Kidney tubule cell (primary cell): Measurements from ENCODE around the gene FGD6.
"Not testable (repeated sequence)": the region's sequence is repeated elsewhere in the genome, so short reads cannot be mapped to it uniquely, and the experiment has no call there.

ENCODE experiments used
- DNase-seq: peaks from one replicate; pipeline ENCODE4 v3.0.0-alpha.2; 2018; ENCODE audit warnings: low spot score

Gene FGD6

DNA sequence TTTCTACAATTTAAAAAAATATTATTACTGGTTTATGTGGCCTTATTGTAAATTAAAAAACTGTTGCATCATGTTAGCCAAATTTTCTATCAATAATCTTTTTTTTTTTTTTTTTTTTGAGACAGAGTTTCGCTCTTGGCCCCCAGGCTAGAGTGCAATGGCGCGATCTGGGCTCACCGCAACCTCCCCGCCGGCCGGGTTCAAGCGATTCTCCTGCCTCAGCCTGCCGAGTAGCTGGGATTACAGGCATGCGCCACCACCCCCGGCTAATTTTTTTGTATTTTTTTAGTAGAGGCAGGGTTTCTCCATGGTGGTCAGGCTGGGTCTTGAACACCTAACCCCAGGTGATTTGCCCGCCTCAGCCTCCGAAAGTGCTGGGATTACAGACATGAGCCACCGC, 16.9 kb upstream of the FGD6 start:
- DNase-seq, result not testable (repeated sequence)

DNA sequence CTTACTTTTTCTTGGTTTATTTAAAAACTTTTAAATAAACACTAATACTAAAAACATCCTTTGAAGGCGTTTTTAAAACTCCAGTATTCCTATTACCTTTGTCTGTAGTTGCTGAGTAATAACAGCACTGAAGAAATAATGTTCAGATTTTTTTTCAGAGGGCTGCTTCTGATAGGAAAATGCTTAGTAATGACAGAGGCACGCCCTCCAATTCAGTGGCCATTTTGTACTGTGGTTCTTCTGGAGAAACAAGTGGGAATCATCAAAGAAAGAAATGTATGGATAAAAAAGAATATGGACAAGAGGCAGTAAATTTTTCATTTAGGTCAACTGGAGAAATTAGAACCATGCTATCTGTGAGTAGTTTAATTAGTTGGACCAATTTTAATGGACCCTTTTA, 13.9 kb upstream of the FGD6 start:
- DNase-seq, result no peak

GRCh38 chr12:95230313-95230712, 13.0 kb upstream of the FGD6 start:
- no peak for DNase-seq

DNA sequence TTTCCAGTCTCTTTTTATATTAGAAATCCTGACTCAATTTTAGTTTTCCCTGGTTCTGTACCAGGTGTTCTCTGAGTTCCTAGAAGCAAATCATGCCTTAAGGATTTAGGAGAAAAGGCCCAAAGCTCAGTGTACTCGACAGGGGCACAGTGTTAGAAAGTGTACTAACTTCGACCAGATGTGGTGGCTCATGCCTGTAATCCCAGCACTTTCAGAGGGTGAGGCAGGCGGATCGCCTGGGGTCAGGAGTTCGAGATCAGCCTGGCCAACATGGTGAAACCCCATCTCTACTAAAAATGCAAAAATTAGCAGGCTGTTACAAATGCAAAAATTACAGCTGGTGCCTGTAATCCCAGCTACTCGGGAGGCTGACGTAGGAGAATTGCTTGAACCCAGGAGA, 12.4 kb upstream of the FGD6 start:
- no peak for DNase-seq

- no peak for DNase-seq
Observed at GRCh38 chr12:95228617-95229016, 11.3 kb upstream of the FGD6 start.

DNA sequence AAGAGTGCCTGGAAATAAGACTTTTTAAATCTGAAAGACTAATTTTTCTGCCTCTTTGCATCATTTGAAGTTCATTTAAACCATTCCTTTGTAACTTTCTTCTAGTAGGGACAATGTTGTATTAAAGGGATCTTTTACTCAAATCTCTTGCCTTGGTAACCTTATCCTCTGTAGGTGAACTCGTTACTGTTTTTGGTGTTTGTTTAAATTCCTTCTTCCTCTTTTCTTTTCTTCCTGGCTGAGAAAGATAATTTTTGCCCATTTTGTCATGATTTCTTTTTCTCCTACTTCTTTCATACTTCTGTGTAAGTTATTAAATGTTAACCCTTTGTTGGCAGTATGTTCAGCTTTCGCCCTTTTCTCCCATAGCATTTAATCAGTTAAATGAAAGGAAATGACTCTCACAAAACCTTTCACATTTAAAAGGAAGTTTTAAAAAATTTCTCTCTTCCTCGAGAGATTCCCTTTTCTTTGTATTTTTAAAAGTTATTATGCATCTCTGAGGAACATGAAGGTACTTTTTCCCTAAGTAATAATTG, 10.6 kb upstream of the FGD6 start:
- DNase-seq, result no peak

GRCh38 chr12:95225645-95226212, 8.5 kb upstream of the FGD6 start:
- no peak for DNase-seq

DNA sequence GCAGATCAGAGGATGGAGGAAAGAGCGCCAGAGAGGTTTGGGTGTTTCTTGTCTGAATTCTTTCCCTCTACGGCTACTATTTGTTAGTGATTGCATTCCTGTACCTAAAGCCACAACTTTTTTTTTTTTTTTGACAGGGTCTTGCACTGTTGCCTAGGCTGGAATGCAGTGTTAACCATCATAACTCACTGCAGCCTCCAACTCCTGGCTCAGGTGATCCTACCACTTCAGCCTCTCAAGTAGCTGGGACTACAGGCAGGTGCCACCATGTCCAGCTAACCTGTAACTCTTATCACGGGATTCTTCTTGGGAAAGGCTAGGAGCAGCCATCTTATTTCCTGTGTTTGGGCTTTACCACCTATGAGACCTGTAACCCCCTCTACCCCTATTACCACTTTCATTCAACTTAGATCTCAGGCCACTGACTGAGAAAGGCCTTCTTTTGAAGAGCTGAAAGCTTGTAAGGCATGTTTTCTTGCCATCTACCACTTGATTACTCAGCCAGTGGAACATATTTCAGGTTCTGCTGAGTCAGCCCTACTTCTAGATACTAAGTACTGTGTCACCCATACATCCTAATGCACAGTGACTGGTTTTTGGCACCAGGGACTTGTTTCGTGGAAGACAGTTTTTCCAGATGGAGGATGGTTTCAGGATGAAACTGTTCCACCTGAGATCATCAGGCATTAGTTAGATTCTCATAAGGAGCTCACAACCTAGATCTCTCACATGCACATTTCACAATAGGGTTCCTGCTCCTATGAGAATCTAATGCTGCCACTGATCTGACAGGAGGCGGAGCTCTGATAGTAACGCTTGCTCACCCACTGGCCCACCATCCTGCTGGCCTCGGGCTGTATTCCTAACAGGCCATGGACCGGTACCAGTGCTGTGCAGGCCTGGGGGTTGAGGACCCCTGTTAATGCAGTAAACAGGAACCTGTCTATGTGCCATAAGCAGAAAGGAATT, 7.2 kb upstream of the FGD6 start:
- peak; percentile 50 for DNase-seq

GRCh38 chr12:95220726-95221125, 3.5 kb upstream of the FGD6 start:
- DNase-seq, result no peak

DNA sequence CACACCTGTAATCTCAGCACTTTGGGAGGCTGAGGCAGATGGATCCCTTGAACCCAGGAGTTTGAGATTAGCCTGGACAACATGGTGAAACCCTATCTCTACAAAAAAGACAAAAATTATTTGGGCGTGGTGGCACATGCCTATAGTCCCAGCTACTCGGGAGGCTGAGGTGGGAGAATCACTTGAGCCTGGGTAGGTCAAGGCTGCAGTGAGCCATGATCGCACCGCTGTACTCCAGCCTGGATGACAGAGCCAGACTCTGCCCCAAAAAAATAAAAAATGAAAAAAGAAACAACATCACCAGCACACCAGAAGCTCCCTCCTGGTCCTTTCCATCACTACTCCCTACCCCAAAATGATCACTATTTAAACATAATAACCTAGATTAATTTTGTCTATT, 2.9 kb upstream of the FGD6 start:
- DNase-seq, result no peak

DNA sequence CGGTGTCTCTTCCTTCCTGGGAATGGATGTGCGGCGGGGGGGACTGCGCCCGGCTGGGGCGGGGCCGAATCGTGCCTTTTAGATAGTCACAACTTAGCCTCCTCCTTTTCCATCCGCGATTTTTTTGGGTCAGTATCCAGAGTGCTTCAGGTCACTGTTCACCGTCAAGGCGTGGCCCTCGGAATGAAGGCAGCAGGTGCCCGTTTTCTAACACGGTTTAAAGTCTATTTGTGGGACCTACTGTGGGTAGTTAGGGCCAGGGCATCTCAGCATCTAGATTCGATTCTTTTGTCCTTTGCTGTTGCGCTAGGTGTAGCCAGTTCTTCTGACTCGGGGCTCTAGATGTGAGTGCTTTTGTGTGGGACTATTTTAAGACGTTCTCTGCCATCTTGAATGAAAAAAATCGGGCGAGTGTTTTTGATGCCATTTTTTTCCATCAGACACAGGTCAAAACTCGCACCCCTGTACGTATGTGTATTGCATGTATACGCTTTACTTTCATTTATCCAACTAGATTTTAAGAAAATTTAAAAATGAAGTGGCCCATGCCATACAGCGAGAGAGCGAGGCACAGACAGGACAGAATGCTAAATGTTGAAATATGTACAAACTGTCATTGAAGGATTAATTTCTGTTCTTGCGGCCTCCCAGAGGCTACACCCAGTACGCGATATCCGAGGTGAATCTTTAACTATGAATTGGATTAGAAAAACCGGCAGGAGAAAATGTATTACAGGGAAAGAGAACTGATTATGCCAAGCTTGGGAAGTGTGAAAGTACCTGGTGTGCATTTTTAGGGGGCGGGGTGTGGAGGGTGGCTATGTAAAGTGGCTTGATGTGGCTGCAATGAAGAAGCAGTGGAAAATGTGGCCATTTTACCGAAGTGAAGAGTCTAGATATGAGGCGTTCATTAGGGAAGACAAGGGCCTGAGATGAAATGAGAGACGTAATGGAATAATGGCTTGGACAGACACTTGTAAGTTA, 1.2 kb upstream of the FGD6 start:
- peak; percentile 88 for DNase-seq

GRCh38 chr12:95216711-95217376, 423 bp downstream of the FGD6 start:
- DNase-seq, result peak; percentile 60

- peak; percentile 51 for DNase-seq
Observed at GRCh38 chr12:95215949-95216348, 1.3 kb downstream of the FGD6 start.

DNA sequence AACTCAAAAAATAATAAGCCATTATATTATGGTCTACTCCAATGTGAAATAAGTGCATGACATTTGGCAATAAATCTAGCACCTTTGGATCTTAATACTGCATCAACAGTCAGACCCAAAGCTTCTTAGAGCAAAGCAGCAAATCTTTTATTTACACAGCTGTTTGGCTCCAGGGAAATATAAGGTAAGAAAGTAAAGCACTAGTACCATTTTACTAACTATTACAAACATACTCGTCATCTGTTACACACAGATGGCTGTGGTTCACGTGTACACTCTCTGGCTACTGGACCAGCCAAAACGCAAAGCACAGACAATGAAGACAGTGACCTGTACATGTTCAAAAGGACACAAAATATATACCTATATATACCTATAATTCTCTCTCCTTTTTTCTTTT, 2.8 kb downstream of the FGD6 start:
- DNase-seq, result no peak

GRCh38 chr12:95213928-95214327, 3.3 kb downstream of the FGD6 start:
- no peak for DNase-seq

- no peak for DNase-seq
Observed at GRCh38 chr12:95213119-95213518, 4.1 kb downstream of the FGD6 start.

DNA sequence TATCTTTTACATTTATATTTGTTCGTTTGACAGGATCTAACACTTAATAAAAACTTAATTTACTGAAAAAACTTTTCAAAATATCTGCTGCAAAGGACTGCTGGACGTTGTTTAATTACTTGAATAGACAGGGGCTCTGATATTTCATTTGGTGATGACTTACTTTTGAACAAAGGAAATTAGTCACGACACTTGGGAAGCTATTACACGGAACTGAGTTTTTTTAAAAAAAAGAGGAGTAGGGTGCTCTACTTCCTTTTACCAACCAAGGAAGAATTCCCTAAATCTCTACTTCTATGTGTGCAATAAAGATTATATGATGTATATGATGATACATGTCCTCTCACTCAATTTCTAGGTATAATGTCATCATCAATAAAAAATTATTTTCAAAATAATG, 4.7 kb downstream of the FGD6 start:
- peak; percentile 30 for DNase-seq

DNA sequence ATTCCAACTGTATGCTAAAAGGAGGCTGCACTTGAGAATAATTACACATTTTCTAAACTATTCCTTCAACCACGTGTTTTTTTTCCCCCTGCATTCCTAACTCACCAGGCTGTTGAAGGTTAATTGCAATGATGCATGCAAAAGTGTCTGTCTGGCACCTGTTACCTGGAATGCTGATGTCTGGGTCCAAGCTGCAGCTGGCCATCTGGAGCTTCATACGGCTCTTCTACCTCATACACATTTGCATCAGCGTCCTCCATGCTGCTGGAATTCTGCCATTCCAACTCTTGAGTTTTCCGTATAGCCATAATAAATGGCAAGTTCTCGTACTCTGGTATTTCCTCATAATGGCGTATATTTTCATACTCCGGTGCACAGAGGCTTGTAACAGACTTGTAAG, 8.6 kb downstream of the FGD6 start:
- DNase-seq, result peak; percentile 64

- no peak for DNase-seq
Observed at GRCh38 chr12:95207407-95207806, 9.9 kb downstream of the FGD6 start.

GRCh38 chr12:95206916-95207315, 10.4 kb downstream of the FGD6 start:
- no peak for DNase-seq

GRCh38 chr12:95205685-95206084, 11.6 kb downstream of the FGD6 start:
- DNase-seq, result peak; percentile 71
